SK-N-SH treated with all-trans-retinoic acid at 6 μM for 48 hours (cell line): ENCODE measurements around the gene ANKS1A.

Source experiments
- BACH2 ChIP-seq: fragments of 250-450 bp; sonication (Bioruptor Pico); IDR thresholded peaks from 2 replicates; pipeline ENCODE4 v1.9.0; 2021; ENCODE audit warnings: mild to moderate bottlenecking, borderline replicate concordance
- CSRNP3 ChIP-seq: fragments of 250-450 bp; sonication (Bioruptor Pico); IDR thresholded peaks from 2 replicates; pipeline ENCODE4 v1.5.1; 2021; ENCODE audit warnings: mild to moderate bottlenecking, moderate library complexity
- OSR1 ChIP-seq: fragments of 250-450 bp; sonication (Bioruptor Pico); IDR thresholded peaks from 2 replicates; pipeline ENCODE4 v1.8.0; 2022; ENCODE audit warnings: moderate library complexity, mild to moderate bottlenecking, inconsistent platforms
- PATZ1 ChIP-seq: fragments of 250-450 bp; sonication (Bioruptor Pico); IDR thresholded peaks from 2 replicates; pipeline ENCODE4 v1.8.0; 2020; ENCODE audit warnings: mild to moderate bottlenecking, moderate library complexity, borderline replicate concordance
- PPARA ChIP-seq: fragments of 250-450 bp; sonication (Bioruptor Pico); IDR thresholded peaks from 2 replicates; pipeline ENCODE4 v1.5.0; 2020; ENCODE audit warnings: mild to moderate bottlenecking, borderline replicate concordance
- RARB ChIP-seq: fragments of 250-450 bp; sonication (Bioruptor Pico); IDR thresholded peaks from 2 replicates; pipeline ENCODE4 v1.8.0; 2021; ENCODE audit warnings: mild to moderate bottlenecking, moderate library complexity
- TOX ChIP-seq: fragments of 250-450 bp; sonication (Bioruptor Pico); IDR thresholded peaks from 2 replicates; pipeline ENCODE4 v1.8.0; 2021; ENCODE audit warnings: mild to moderate bottlenecking, moderate library complexity, borderline replicate concordance
- ZC3H10 ChIP-seq: fragments of 250-450 bp; sonication (Bioruptor Pico); IDR thresholded peaks from 2 replicates; pipeline ENCODE4 v1.5.1; 2021; ENCODE audit warnings: mild to moderate bottlenecking, moderate library complexity
- ZFP30 ChIP-seq: fragments of 450-650 bp; formaldehyde crosslinking; IDR thresholded peaks from 2 replicates; pipeline ENCODE4 v1.5.0; 2022; ENCODE audit warnings: mild to moderate bottlenecking, moderate library complexity
- TF ChIP-seq, protein P1 (sequence below): fragments of 250-450 bp; sonication (Bioruptor Pico); IDR thresholded peaks from 2 replicates; pipeline ENCODE4 v1.5.1; 2020; ENCODE audit warnings: low read depth, mild to moderate bottlenecking, moderate library complexity

DNA sequence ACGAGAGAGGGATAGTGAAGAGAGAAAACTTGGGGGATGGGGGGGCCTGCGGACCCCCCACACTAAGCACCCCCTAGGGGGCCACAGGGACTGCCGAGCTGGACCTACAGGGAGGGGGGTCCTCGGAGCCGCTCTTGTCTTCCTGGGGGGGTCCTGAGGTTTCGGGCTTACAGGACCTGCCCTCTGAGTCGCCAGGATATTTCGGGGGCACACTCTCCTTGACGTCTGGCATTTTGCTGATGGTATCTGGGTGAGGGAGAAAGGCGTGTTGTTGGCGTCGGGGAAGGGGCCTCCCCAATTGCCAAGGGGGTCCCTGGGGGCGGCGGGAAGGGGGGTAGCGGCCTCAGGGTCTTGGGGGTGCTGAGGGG, 251.6 kb downstream of the ANKS1A start:
- TF ChIP-seq BACH2 (CRISPR knock-in tag) (no peak), ZFP30 (CRISPR knock-in tag) (no peak), TOX (CRISPR knock-in tag) (no peak), PATZ1 (CRISPR knock-in tag) (no peak), OSR1 (CRISPR knock-in tag) (no peak), ZC3H10 (CRISPR knock-in tag) (no peak), CSRNP3 (no peak), RARB (CRISPR knock-in tag) (no peak), PPARA (CRISPR knock-in tag) (no peak)
- TF ChIP-seq, protein P1, sequence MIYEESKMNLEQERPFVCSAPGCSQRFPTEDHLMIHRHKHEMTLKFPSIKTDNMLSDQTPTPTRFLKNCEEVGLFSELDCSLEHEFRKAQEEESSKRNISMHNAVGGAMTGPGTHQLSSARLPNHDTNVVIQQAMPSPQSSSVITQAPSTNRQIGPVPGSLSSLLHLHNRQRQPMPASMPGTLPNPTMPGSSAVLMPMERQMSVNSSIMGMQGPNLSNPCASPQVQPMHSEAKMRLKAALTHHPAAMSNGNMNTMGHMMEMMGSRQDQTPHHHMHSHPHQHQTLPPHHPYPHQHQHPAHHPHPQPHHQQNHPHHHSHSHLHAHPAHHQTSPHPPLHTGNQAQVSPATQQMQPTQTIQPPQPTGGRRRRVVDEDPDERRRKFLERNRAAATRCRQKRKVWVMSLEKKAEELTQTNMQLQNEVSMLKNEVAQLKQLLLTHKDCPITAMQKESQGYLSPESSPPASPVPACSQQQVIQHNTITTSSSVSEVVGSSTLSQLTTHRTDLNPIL (CRISPR knock-in tag): no peak
